GM20000 (cell line): ENCODE results near the gene RUFY2.
"Not testable (repeated sequence)": the region's sequence is repeated elsewhere in the genome, so short reads cannot be mapped to it uniquely, and the experiment has no call there.

Source experiments
- DNase-seq: peaks from one replicate; pipeline ENCODE4 v3.0.0; 2012; ENCODE audit warnings: low spot score
- CTCF ChIP-seq: IDR thresholded peaks from 2 replicates; pipeline ENCODE4 v1.5.1; 2012; ENCODE audit warnings: mild to moderate bottlenecking, control low read depth; ENCODE audit errors: extremely low read depth, missing control alignments

Gene RUFY2

GRCh38 chr10:68318331-68319059 is 88.6 kb downstream of the RUFY2 start:
- TF ChIP-seq CTCF, result no peak
- no peak for DNase-seq

- no peak for TF ChIP-seq CTCF
- no peak for DNase-seq
These were observed 91.5 kb downstream of the RUFY2 start for GRCh38 chr10:68315582-68315981.

GRCh38 chr10:68314930-68315329 is 92.1 kb downstream of the RUFY2 start:
- not testable (repeated sequence) for DNase-seq

- TF ChIP-seq CTCF, result no peak
- DNase-seq, result no peak
These were observed 96.5 kb downstream of the RUFY2 start for GRCh38 chr10:68310531-68310930.

- no peak for DNase-seq
- TF ChIP-seq CTCF, result no peak
These were observed 101.2 kb downstream of the RUFY2 start for GRCh38 chr10:68305854-68306253.

GRCh38 chr10:68303849-68304412 is 103.1 kb downstream of the RUFY2 start:
- TF ChIP-seq CTCF, result no peak
- DNase-seq, result no peak

GRCh38 chr10:68302871-68303270 is 104.2 kb downstream of the RUFY2 start:
- DNase-seq, result no peak
- TF ChIP-seq CTCF, result no peak

GRCh38 chr10:68302503-68302823 is 104.6 kb downstream of the RUFY2 start:
- no peak for TF ChIP-seq CTCF
- DNase-seq, result no peak
